HUDEP-2 (cell line): Measurements from ENCODE around the gene NADK2.
"Not testable (repeated sequence)": the region's sequence is repeated elsewhere in the genome, so short reads cannot be mapped to it uniquely, and the experiment has no call there.

Experiments
- DNase-seq, 76 experiments: peaks; one replicate each; lab custom pipeline; 2025; ENCODE audit not compliant: unreplicated experiment in 76 of 76; lab: John Stamatoyannopoulos, UW

The NADK2 gene

GRCh38 chr5:36214436-36214835, 27.3 kb downstream of the NADK2 start:
- peak in 1 of 76 experiments; percentile 4 for DNase-seq

GRCh38 chr5:36209664-36210063, 32.1 kb downstream of the NADK2 start:
- DNase-seq = no peak

GRCh38 chr5:36208786-36209185, 32.9 kb downstream of the NADK2 start:
- no peak for DNase-seq

- no peak for DNase-seq
These were observed 34.8 kb downstream of the NADK2 start for GRCh38 chr5:36206913-36207312.

GRCh38 chr5:36205329-36205728, 36.4 kb downstream of the NADK2 start:
- no peak for DNase-seq

GRCh38 chr5:36202521-36202961, 39.2 kb downstream of the NADK2 start:
- DNase-seq = no peak

- no peak for DNase-seq
These were observed 41.2 kb downstream of the NADK2 start for GRCh38 chr5:36200513-36200912.

GRCh38 chr5:36199620-36200019, 42.1 kb downstream of the NADK2 start:
- no peak for DNase-seq

- DNase-seq = not testable (repeated sequence)
These were observed 42.9 kb downstream of the NADK2 start for GRCh38 chr5:36198783-36199182.

- DNase-seq = no peak
These were observed 43.4 kb downstream of the NADK2 start for GRCh38 chr5:36198281-36198680.

GRCh38 chr5:36193746-36194145, 48.0 kb downstream of the NADK2 start:
- DNase-seq = no peak

- DNase-seq = not testable (repeated sequence)
These were observed 57.3 kb downstream of the NADK2 start for GRCh38 chr5:36184408-36184807.

- DNase-seq = no peak
These were observed 60.0 kb downstream of the NADK2 start for GRCh38 chr5:36181774-36182173.

GRCh38 chr5:36180556-36181350, 61.0 kb downstream of the NADK2 start:
- no peak for DNase-seq

- DNase-seq = no peak
These were observed 61.8 kb downstream of the NADK2 start for GRCh38 chr5:36179950-36180349.

- no peak for DNase-seq
These were observed 63.2 kb downstream of the NADK2 start for GRCh38 chr5:36178524-36178890.

GRCh38 chr5:36177715-36178523, 63.8 kb downstream of the NADK2 start:
- peak in 8 of 76 experiments; percentile 1 to 29 (median 6) for DNase-seq

GRCh38 chr5:36177154-36177553, 64.6 kb downstream of the NADK2 start:
- no peak for DNase-seq

- no peak for DNase-seq
These were observed 66.7 kb downstream of the NADK2 start for GRCh38 chr5:36175043-36175442.

GRCh38 chr5:36174119-36174518, 67.6 kb downstream of the NADK2 start:
- DNase-seq = no peak

GRCh38 chr5:36173426-36173825, 68.3 kb downstream of the NADK2 start:
- DNase-seq = no peak

GRCh38 chr5:36172599-36172998, 69.1 kb downstream of the NADK2 start:
- no peak for DNase-seq
